Natural killer cell (primary cell): Measurements from ENCODE around the gene BBS7. TPM values are rescaled to one million over a fixed set of nuclear protein-coding genes. Genes with fewer than 3 reads are reported as not detected.

Experiments
- ATAC-seq, 3 donors: fragments of 150-1000 bp in 2 of 3; fragments of 200-7000 bp in 1 of 3; cut with Tn5 transposase; 1 replicate in 1 of 3; 2 replicates in 2 of 3; pipeline ENCODE4 v1.10.0; 2021; ENCODE audit warnings: mild to moderate bottlenecking in 2 of 3, moderate library complexity in 2 of 3
- DNase-seq, 2 donors: peaks; one replicate each; pipeline versions ENCODE4 v3.0.0 to v3.0.0-alpha.2; 2013 to 2021; ENCODE audit warnings: mixed read lengths in 1 of 2
- H3K27ac ChIP-seq: one replicate; pipeline ENCODE4 v1.5.1; 2013; ENCODE audit warnings: mild to moderate bottlenecking, low read length
- H3K27me3 ChIP-seq: one replicate; pipeline ENCODE4 v1.6.1; 2013; ENCODE audit warnings: low read length; ENCODE audit not compliant: control insufficient read depth, insufficient read depth
- H3K36me3 ChIP-seq: one replicate; pipeline ENCODE4 v1.6.1; 2013; ENCODE audit warnings: low read length; ENCODE audit not compliant: control insufficient read depth, insufficient read depth
- H3K4me1 ChIP-seq: one replicate; pipeline ENCODE4 v1.6.1; 2013; ENCODE audit warnings: low read length; ENCODE audit not compliant: control insufficient read depth, insufficient read depth
- H3K4me3 ChIP-seq: one replicate; pipeline ENCODE4 v1.5.1; 2013; ENCODE audit warnings: low read length
- H3K9me3 ChIP-seq: one replicate; pipeline ENCODE4 v1.6.1; 2013; ENCODE audit warnings: low read length; ENCODE audit not compliant: control insufficient read depth, insufficient read depth
- H3K27ac Mint-ChIP-seq, 2 donors: one replicate each; pipeline ENCODE4 v1.8.0; 2022; ENCODE audit warnings: mild to moderate bottlenecking in 2 of 2, mixed read lengths in 2 of 2, moderate library complexity in 1 of 2
- H3K27me3 Mint-ChIP-seq, 2 donors: one replicate each; pipeline ENCODE4 v1.8.0; 2022; ENCODE audit warnings: low read depth in 2 of 2, mixed read lengths in 2 of 2
- H3K36me3 Mint-ChIP-seq: one replicate; pipeline ENCODE4 v1.8.0; 2022; ENCODE audit warnings: mixed read lengths
- H3K4me1 Mint-ChIP-seq, 2 donors: one replicate each; pipeline ENCODE4 v1.8.0; 2022; ENCODE audit warnings: mixed read lengths in 2 of 2
- H3K4me3 Mint-ChIP-seq: one replicate; pipeline ENCODE4 v1.8.0; 2022; ENCODE audit warnings: mild to moderate bottlenecking, moderate library complexity, mixed read lengths
- H3K9me3 Mint-ChIP-seq, 2 donors: one replicate each; pipeline ENCODE4 v1.8.0; 2022; ENCODE audit warnings: mixed read lengths in 2 of 2
- CTCF ChIP-seq: fragments of 200-600 bp; IDR thresholded peaks from one replicate; pipeline ENCODE4 v1.8.0; 2022; ENCODE audit warnings: antibody characterized with exemption
- WGBS: methylation state at CpG from one replicate; pipeline ENCODE4 v1.1.7; 2013; ENCODE audit warnings: missing lambda C conversion rate; ENCODE audit not compliant: insufficient coverage; 5-methylcytosine and 5-hydroxymethylcytosine counted together
- intact Hi-C: fragments of 100-400 bp; cut with micrococcal nuclease; formaldehyde crosslinking; loops from one replicate; pipeline ENCODE4 v1.14.2; 2022
- total RNA-seq, 4 donors: library from RNA; stranded (reverse); fragments of 120-200 nt in 1 of 4; gene quantifications; one replicate each; pipeline versions ENCODE4 v1.2.3 to v1.2.4, GENCODE V29; 2013 to 2022

The BBS7 gene
- 1 to 10 TPM; 3.6 to 7.5 (median 4.9) TPM for total RNA-seq
- 11.7 TPM for total RNA-seq (2013)

- H3K27me3 ChIP-seq: no peaks in the 10 kb centered on the region
- peaks cover 7 to 24% of the 10 kb centered on the region in 2 donors for H3K27me3 Mint-ChIP-seq
- H3K4me1 Mint-ChIP-seq: peaks cover 14 to 18% of the 10 kb centered on the region in 2 donors
- ATAC-seq: peak; percentile 97 to 99 (median 98)
- intact Hi-C loops: loop anchor here (2.0 kb wide), 2 partner anchors 45 to 69 kb away; partner anchors contain the start of gene EXOSC9
- DNase-seq: peak; percentile 88 to 97
- no peaks in the 10 kb centered on the region for H3K9me3 ChIP-seq
- H3K27ac ChIP-seq: peak within 1 kb of the TSS; percentile 77
- H3K9me3 Mint-ChIP-seq: no peaks in the 10 kb centered on the region
- under 1% methylated on average over 58 of the region's 58 CpGs for WGBS
- H3K4me3 ChIP-seq: peak within 1 kb of the TSS; percentile 91
- no peak for TF ChIP-seq CTCF
- H3K36me3 ChIP-seq: no peaks in the 10 kb centered on the region
- H3K4me1 ChIP-seq: peaks cover 8% of the 10 kb centered on the region
- H3K27ac Mint-ChIP-seq: peak within 1 kb of the TSS; percentile 83 to 93
- H3K4me3 Mint-ChIP-seq: peak within 1 kb of the TSS; percentile 97
- peaks cover 9% of the 10 kb centered on the region for H3K36me3 Mint-ChIP-seq
Observed at GRCh38 chr4:121869841-121870822, at the start of gene BBS7. BBS7 (minus strand) TSS chr4:121870474; CDS start chr4:121870313, 161 bp downstream.

GRCh38 chr4:121913667-121914066, 43.4 kb upstream of the BBS7 start:
- no peak for ATAC-seq
- Histone ChIP-seq H3K9me3 (no peaks in the 10 kb centered on the region), H3K36me3 (no peaks in the 10 kb centered on the region), H3K27ac (no peak overlapping the region), H3K4me1 (no peaks in the 10 kb centered on the region), H3K27me3 (no peaks in the 10 kb centered on the region), H3K4me3 (no peak overlapping the region)
- Mint-ChIP-seq H3K4me1 (peaks cover 8% of the 10 kb centered on the region in 2 donors), H3K27me3 (peaks cover 4 to 37% of the 10 kb centered on the region in 2 donors), H3K27ac (no peak overlapping the region), H3K4me3 (no peak overlapping the region), H3K36me3 (no peaks in the 10 kb centered on the region), H3K9me3 (no peaks in the 10 kb centered on the region)
- TF ChIP-seq CTCF: no peak
- WGBS: 88% methylated on average over 2 of the region's 2 CpGs
- intact Hi-C loops: no loop called here
- DNase-seq: no peak

GRCh38 chr4:121908346-121908745, 38.1 kb upstream of the BBS7 start:
- peaks cover 2% of the 10 kb centered on the region for H3K27me3 ChIP-seq
- no peak overlapping the region for H3K4me3 ChIP-seq
- no peaks in the 10 kb centered on the region for H3K4me1 ChIP-seq
- no peaks in the 10 kb centered on the region for H3K4me1 Mint-ChIP-seq
- no peak for TF ChIP-seq CTCF
- 93% methylated on average over 1 of the region's 1 CpG for whole genome bisulfite sequencing
- no peak overlapping the region for H3K27ac Mint-ChIP-seq
- ATAC-seq: no peak
- intact Hi-C loops: loop anchor here (10.0 kb wide), 1 partner anchor 406 kb away; no protein-coding TSS in a partner anchor
- no peaks in the 10 kb centered on the region for H3K36me3 Mint-ChIP-seq
- H3K9me3 Mint-ChIP-seq: no peaks in the 10 kb centered on the region
- DNase-seq: no peak
- peaks cover 17 to 62% of the 10 kb centered on the region in 2 donors for H3K27me3 Mint-ChIP-seq
- H3K4me3 Mint-ChIP-seq: no peak overlapping the region
- H3K27ac ChIP-seq: no peak overlapping the region
- H3K36me3 ChIP-seq: no peaks in the 10 kb centered on the region
- H3K9me3 ChIP-seq: no peaks in the 10 kb centered on the region
